ENCODE measurements around the gene SUPT3H. TPM values are rescaled to one million over a fixed set of nuclear protein-coding genes. Genes with fewer than 3 reads are reported as not detected.

Gene SUPT3H
- total and polyA plus RNA-seq, 4 donors: 0.85 to 4.8 (median 2.4) TPM

DNA sequence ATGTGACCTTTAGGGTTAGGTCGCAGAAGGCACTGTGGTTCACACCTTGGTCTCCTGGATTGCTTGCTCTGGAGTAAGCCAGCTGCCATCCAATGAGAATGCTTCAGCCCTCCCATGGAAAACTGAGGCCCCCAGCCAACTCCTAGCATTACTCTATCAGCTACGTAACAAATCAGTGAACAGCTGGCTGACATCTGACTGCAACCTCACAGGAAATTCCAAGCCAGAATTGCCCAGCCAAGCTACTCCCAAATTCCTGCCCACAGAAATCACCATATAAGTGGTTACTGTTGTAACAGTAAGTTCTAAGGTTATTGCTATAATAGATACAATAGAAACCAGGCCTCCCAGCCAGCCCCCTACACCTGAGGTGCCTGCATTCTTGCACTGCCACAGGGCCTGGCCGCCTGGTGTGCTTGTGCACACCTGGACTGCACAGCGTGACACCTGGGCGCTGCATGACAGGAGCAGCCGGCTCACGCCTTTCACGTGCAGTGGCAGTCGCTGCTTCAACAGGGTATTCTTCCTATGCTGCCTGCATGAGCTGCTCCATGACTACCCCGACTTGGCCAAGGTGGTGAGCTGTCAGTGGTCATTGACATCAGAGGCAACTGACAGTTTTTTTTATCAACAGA is 479.3 kb downstream of the SUPT3H start (continued):
- TF ChIP-seq, protein P1, sequence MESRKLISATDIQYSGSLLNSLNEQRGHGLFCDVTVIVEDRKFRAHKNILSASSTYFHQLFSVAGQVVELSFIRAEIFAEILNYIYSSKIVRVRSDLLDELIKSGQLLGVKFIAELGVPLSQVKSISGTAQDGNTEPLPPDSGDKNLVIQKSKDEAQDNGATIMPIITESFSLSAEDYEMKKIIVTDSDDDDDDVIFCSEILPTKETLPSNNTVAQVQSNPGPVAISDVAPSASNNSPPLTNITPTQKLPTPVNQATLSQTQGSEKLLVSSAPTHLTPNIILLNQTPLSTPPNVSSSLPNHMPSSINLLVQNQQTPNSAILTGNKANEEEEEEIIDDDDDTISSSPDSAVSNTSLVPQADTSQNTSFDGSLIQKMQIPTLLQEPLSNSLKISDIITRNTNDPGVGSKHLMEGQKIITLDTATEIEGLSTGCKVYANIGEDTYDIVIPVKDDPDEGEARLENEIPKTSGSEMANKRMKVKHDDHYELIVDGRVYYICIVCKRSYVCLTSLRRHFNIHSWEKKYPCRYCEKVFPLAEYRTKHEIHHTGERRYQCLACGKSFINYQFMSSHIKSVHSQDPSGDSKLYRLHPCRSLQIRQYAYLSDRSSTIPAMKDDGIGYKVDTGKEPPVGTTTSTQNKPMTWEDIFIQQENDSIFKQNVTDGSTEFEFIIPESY (IDR thresholded peaks at IDR 0.05): no peak
- TF ChIP-seq FOXA1 (IDR thresholded peaks at IDR 0.05) (no peak), HNF4A (conservative IDR thresholded peaks at IDR 0.05) (no peak), SP1 (IDR thresholded peaks at IDR 0.05) (no peak), TAF1 (conservative IDR thresholded peaks at IDR 0.05) (no peak), HNF4G (IDR thresholded peaks at IDR 0.05) (no peak), GABPA (IDR thresholded peaks at IDR 0.05 in 1 of 2, conservative IDR thresholded peaks at IDR 0.05 in 1 of 2) (no peak)

DNA sequence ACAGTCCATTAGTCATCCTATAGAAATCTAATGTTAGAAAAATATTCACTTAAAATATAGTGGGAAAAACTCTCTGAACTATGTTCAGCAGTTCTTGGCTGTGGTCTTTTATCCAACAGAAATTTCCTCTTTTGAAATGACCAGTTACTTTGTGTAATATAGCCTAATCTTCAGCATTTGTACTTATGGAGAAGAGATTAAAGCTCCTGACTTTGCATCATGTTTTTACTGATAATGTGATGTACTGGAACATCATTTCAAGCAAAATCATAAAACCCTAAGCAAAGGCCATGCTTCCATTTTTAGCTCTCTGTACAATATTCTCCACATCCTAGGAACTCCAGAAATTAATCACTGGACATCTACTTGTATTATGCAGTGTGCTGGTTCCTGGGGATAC is 480.4 kb downstream of the SUPT3H start:
- Histone ChIP-seq H3K4me1 (ENCODE audit: control insufficient read depth in 4 of 4, insufficient read depth in 4 of 4, low read length in 3 of 4) (no peaks in the 10 kb centered on the region), H3K36me3 (ENCODE audit: control insufficient read depth in 4 of 4, insufficient read depth in 3 of 4, low read depth in 1 of 4, low read length in 3 of 4) (no peaks in the 10 kb centered on the region), H3K9me3 (ENCODE audit: control insufficient read depth in 4 of 4, low read length in 3 of 4) (no peaks in the 10 kb centered on the region), H3K9ac (ENCODE audit: low read depth in 1 of 2, low read length in 2 of 2) (no peak overlapping the region), H3K27ac (ENCODE audit: low read depth in 1 of 2, low read length in 2 of 2) (no peak overlapping the region), H3K27me3 (ENCODE audit: control insufficient read depth in 4 of 4, insufficient read depth in 4 of 4, low read length in 3 of 4) (no peaks in the 10 kb centered on the region), H3K4me3 (ENCODE audit: low read depth in 1 of 3, low read length in 3 of 3) (no peak overlapping the region)
- no peak for TF ChIP-seq NR2F2 (IDR thresholded peaks at IDR 0.05)
- TF ChIP-seq, protein P2, sequence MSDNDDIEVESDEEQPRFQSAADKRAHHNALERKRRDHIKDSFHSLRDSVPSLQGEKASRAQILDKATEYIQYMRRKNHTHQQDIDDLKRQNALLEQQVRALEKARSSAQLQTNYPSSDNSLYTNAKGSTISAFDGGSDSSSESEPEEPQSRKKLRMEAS (IDR thresholded peaks at IDR 0.05): no peak
- no peak for TF ChIP-seq FOXA1 (IDR thresholded peaks at IDR 0.05)
- no peak for TF ChIP-seq HNF4A (conservative IDR thresholded peaks at IDR 0.05)
- TF ChIP-seq, protein P3, sequence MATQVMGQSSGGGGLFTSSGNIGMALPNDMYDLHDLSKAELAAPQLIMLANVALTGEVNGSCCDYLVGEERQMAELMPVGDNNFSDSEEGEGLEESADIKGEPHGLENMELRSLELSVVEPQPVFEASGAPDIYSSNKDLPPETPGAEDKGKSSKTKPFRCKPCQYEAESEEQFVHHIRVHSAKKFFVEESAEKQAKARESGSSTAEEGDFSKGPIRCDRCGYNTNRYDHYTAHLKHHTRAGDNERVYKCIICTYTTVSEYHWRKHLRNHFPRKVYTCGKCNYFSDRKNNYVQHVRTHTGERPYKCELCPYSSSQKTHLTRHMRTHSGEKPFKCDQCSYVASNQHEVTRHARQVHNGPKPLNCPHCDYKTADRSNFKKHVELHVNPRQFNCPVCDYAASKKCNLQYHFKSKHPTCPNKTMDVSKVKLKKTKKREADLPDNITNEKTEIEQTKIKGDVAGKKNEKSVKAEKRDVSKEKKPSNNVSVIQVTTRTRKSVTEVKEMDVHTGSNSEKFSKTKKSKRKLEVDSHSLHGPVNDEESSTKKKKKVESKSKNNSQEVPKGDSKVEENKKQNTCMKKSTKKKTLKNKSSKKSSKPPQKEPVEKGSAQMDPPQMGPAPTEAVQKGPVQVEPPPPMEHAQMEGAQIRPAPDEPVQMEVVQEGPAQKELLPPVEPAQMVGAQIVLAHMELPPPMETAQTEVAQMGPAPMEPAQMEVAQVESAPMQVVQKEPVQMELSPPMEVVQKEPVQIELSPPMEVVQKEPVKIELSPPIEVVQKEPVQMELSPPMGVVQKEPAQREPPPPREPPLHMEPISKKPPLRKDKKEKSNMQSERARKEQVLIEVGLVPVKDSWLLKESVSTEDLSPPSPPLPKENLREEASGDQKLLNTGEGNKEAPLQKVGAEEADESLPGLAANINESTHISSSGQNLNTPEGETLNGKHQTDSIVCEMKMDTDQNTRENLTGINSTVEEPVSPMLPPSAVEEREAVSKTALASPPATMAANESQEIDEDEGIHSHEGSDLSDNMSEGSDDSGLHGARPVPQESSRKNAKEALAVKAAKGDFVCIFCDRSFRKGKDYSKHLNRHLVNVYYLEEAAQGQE (IDR thresholded peaks at IDR 0.05): no peak
- TF ChIP-seq EGR1 (IDR thresholded peaks at IDR 0.05; ENCODE audit: low read depth in 2 of 2): no peak
- TF ChIP-seq, protein P1 (IDR thresholded peaks at IDR 0.05): no peak
- no peak for TF ChIP-seq RAD21 (IDR thresholded peaks at IDR 0.05)
- DNase-seq (ENCODE audit: low spot score): no peak

DNA sequence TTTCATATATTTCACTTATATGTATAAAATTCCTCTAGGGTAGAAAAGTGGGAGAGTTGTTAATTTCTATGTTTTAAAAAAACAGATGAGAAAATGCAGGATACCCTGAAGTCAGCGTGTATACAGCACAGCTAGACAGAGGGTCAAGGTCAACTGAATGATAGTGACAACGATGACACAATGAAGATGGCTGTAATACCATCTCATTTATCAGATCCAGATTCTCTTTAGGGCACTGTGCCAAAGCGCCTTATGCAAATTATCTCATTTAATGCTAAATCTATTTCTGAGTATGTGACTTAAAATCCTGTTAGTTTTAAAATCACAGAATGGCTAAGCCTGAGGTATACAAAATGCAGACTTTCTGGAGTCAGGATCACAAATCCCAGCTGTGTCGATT is 481.0 kb downstream of the SUPT3H start:
- Histone ChIP-seq H3K9ac (ENCODE audit: low read depth in 1 of 2, low read length in 2 of 2) (no peak overlapping the region), H3K9me3 (ENCODE audit: control insufficient read depth in 4 of 4, low read length in 3 of 4) (no peaks in the 10 kb centered on the region), H3K4me3 (ENCODE audit: low read depth in 1 of 3, low read length in 3 of 3) (no peak overlapping the region), H3K27ac (ENCODE audit: low read depth in 1 of 2, low read length in 2 of 2) (no peak overlapping the region), H3K36me3 (ENCODE audit: control insufficient read depth in 4 of 4, insufficient read depth in 3 of 4, low read depth in 1 of 4, low read length in 3 of 4) (no peaks in the 10 kb centered on the region), H3K27me3 (ENCODE audit: control insufficient read depth in 4 of 4, insufficient read depth in 4 of 4, low read length in 3 of 4) (no peaks in the 10 kb centered on the region), H3K4me1 (ENCODE audit: control insufficient read depth in 4 of 4, insufficient read depth in 4 of 4, low read length in 3 of 4) (no peaks in the 10 kb centered on the region)
- WGBS: 68% methylated on average over 4 of the region's 4 CpGs
- no peak for DNase-seq (ENCODE audit: low spot score)
- TF ChIP-seq HNF4A (conservative IDR thresholded peaks at IDR 0.05): no peak
- TF ChIP-seq RXRA (IDR thresholded peaks at IDR 0.05): no peak
- no peak for TF ChIP-seq NR2F2 (IDR thresholded peaks at IDR 0.05)
- no peak for TF ChIP-seq FOXA2 (IDR thresholded peaks at IDR 0.05)
- TF ChIP-seq, protein P4, sequence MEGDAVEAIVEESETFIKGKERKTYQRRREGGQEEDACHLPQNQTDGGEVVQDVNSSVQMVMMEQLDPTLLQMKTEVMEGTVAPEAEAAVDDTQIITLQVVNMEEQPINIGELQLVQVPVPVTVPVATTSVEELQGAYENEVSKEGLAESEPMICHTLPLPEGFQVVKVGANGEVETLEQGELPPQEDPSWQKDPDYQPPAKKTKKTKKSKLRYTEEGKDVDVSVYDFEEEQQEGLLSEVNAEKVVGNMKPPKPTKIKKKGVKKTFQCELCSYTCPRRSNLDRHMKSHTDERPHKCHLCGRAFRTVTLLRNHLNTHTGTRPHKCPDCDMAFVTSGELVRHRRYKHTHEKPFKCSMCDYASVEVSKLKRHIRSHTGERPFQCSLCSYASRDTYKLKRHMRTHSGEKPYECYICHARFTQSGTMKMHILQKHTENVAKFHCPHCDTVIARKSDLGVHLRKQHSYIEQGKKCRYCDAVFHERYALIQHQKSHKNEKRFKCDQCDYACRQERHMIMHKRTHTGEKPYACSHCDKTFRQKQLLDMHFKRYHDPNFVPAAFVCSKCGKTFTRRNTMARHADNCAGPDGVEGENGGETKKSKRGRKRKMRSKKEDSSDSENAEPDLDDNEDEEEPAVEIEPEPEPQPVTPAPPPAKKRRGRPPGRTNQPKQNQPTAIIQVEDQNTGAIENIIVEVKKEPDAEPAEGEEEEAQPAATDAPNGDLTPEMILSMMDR (IDR thresholded peaks at IDR 0.05; ENCODE audit: low read depth, low read length, missing input control): no peak
- no peak for TF ChIP-seq JUND (IDR thresholded peaks at IDR 0.05)
- no peak for TF ChIP-seq TAF1 (conservative IDR thresholded peaks at IDR 0.05)
- TF ChIP-seq, protein P5, sequence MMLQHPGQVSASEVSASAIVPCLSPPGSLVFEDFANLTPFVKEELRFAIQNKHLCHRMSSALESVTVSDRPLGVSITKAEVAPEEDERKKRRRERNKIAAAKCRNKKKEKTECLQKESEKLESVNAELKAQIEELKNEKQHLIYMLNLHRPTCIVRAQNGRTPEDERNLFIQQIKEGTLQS (IDR thresholded peaks at IDR 0.05): no peak
